Osteocyte (in vitro differentiated cells): Measurements from ENCODE around the gene SLC35A3. TPM values are rescaled to one million over a fixed set of nuclear protein-coding genes. Genes with fewer than 3 reads are reported as not detected.

Source experiments
- DNase-seq: peaks from one replicate; pipeline ENCODE4 v3.0.0; 2021; ENCODE audit warnings: mixed read lengths; ENCODE audit not compliant: unreplicated experiment; ENCODE audit errors: extremely low spot score
- H3K27ac Mint-ChIP-seq: one replicate; pipeline ENCODE4 v1.8.0; 2021; ENCODE audit warnings: mild to moderate bottlenecking, mixed read lengths; ENCODE audit not compliant: unreplicated experiment
- H3K27me3 Mint-ChIP-seq: one replicate; pipeline ENCODE4 v1.8.0; 2021; ENCODE audit warnings: mixed read lengths; ENCODE audit not compliant: unreplicated experiment
- H3K36me3 Mint-ChIP-seq: one replicate; pipeline ENCODE4 v1.8.0; 2021; ENCODE audit warnings: mixed read lengths; ENCODE audit not compliant: unreplicated experiment
- H3K4me1 Mint-ChIP-seq: one replicate; pipeline ENCODE4 v1.8.0; 2021; ENCODE audit warnings: mixed read lengths; ENCODE audit not compliant: unreplicated experiment
- H3K4me3 Mint-ChIP-seq: one replicate; pipeline ENCODE4 v1.8.0; 2021; ENCODE audit warnings: mild to moderate bottlenecking, moderate library complexity, mixed read lengths; ENCODE audit not compliant: unreplicated experiment
- H3K9me3 Mint-ChIP-seq: one replicate; pipeline ENCODE4 v1.8.0; 2021; ENCODE audit warnings: mixed read lengths; ENCODE audit not compliant: unreplicated experiment
- CTCF ChIP-seq: fragments of 200-600 bp; sonication (generic); IDR thresholded peaks from 2 replicates; pipeline ENCODE4 v1.5.0; 2021; ENCODE audit warnings: antibody characterized with exemption, mild to moderate bottlenecking, moderate library complexity
- total RNA-seq: library from RNA; stranded (reverse); gene quantifications from 2 replicates; pipeline ENCODE4 v1.2.1, GENCODE V29; 2021

The SLC35A3 gene
- total RNA-seq, 1 donor from 2014 or later, result 21.3 TPM

GRCh38 chr1:99994496-99994895 is 24.7 kb downstream of the SLC35A3 start:
- no peak for TF ChIP-seq CTCF
- Mint-ChIP-seq H3K27ac (no peak overlapping the region), H3K27me3 (no peaks in the 10 kb centered on the region), H3K9me3 (peaks cover 8% of the 10 kb centered on the region), H3K4me1 (peaks cover 2% of the 10 kb centered on the region), H3K36me3 (peaks cover 39% of the 10 kb centered on the region), H3K4me3 (no peak overlapping the region)
- no peak for DNase-seq

- no peak for DNase-seq
- no peak overlapping the region for H3K27ac Mint-ChIP-seq
- no peaks in the 10 kb centered on the region for H3K27me3 Mint-ChIP-seq
- peaks cover 30% of the 10 kb centered on the region for H3K36me3 Mint-ChIP-seq
- peaks cover 2% of the 10 kb centered on the region for H3K4me1 Mint-ChIP-seq
- no peak for TF ChIP-seq CTCF
- no peak overlapping the region for H3K4me3 Mint-ChIP-seq
- peaks cover 8% of the 10 kb centered on the region for H3K9me3 Mint-ChIP-seq
These were observed 27.2 kb downstream of the SLC35A3 start for GRCh38 chr1:99996951-99997350.

- H3K4me3 Mint-ChIP-seq, result no peak overlapping the region
- no peaks in the 10 kb centered on the region for H3K27me3 Mint-ChIP-seq
- TF ChIP-seq CTCF, result no peak
- H3K36me3 Mint-ChIP-seq, result peaks cover 20% of the 10 kb centered on the region
- H3K4me1 Mint-ChIP-seq, result no peaks in the 10 kb centered on the region
- H3K9me3 Mint-ChIP-seq, result peaks cover 11% of the 10 kb centered on the region
- no peak for DNase-seq
- no peak overlapping the region for H3K27ac Mint-ChIP-seq
These were observed 31.7 kb downstream of the SLC35A3 start for GRCh38 chr1:100001462-100001861.

GRCh38 chr1:100005424-100005823 is 35.6 kb downstream of the SLC35A3 start:
- Mint-ChIP-seq H3K4me1 (no peaks in the 10 kb centered on the region), H3K4me3 (no peak overlapping the region), H3K36me3 (peaks cover 29% of the 10 kb centered on the region), H3K27me3 (no peaks in the 10 kb centered on the region), H3K9me3 (peaks cover 11% of the 10 kb centered on the region), H3K27ac (no peak overlapping the region)
- no peak for TF ChIP-seq CTCF
- no peak for DNase-seq

- Mint-ChIP-seq H3K4me1 (no peaks in the 10 kb centered on the region), H3K9me3 (peaks cover 11% of the 10 kb centered on the region), H3K27ac (no peak overlapping the region), H3K4me3 (no peak overlapping the region), H3K36me3 (peaks cover 26% of the 10 kb centered on the region), H3K27me3 (no peaks in the 10 kb centered on the region)
- no peak for DNase-seq
- no peak for TF ChIP-seq CTCF
These were observed 36.9 kb downstream of the SLC35A3 start for GRCh38 chr1:100006688-100007087.
